Measurements from ENCODE around the gene TBX10. TPM values are rescaled to one million over a fixed set of nuclear protein-coding genes. Genes with fewer than 3 reads are reported as not detected.
A peak's percentile ranks its signal among the peaks of the same experiment; 100 is the strongest.

Gene TBX10
- total and polyA plus RNA-seq, 7 experiments from 2014 or later = not detected

- H3K27me3 Mint-ChIP-seq = peaks cover 0 to 27% (median 0%) of the 10 kb centered on the region in 5 donors
- H3K4me1 ChIP-seq (ENCODE audit: control insufficient read depth in 2 of 2, insufficient read depth in 2 of 2, low read length in 2 of 2) = peaks cover 9 to 18% of the 10 kb centered on the region in 2 donors
- peak; percentile 51 to 86 (median 62) for DNase-seq
- no peaks in the 10 kb centered on the region for H3K36me3 ChIP-seq (ENCODE audit: control insufficient read depth in 2 of 3, insufficient read depth in 3 of 3, low read length in 3 of 3)
- peaks cover 0 to 21% (median 0%) of the 10 kb centered on the region in 5 donors for H3K36me3 Mint-ChIP-seq
- peak within 1 kb of the TSS; percentile 77 for H3K27ac ChIP-seq (ENCODE audit: low read depth, low read length)
- ATAC-seq = peak; percentile 86
- peak within 1 kb of the TSS; percentile 69 for H3K4me3 ChIP-seq (ENCODE audit: low read length)
- H3K4me1 Mint-ChIP-seq = peaks cover 37 to 55% (median 44%) of the 10 kb centered on the region in 7 donors
- no peaks in the 10 kb centered on the region for H3K27me3 ChIP-seq (ENCODE audit: control insufficient read depth in 2 of 2, insufficient read depth in 2 of 2, low read length in 2 of 2)
- peak within 1 kb of the TSS; percentile 79 to 98 (median 92) for H3K4me3 Mint-ChIP-seq
- ChIA-PET POLR2A (interaction anchor here (1.2 to 2.5 kb wide), 5 partner anchors 9 to 344 kb away, joined by 3 to 16 read pairs (median 12); partner anchors contain the start of gene NUDT8), CTCF (interaction anchor here (0.6 kb wide), 1 partner anchor 326 kb away, joined by 3 read pairs; no protein-coding TSS in a partner anchor)
- H3K27ac Mint-ChIP-seq = peak within 1 kb of the TSS; percentile 78 to 93 (median 90)
- H3K9me3 ChIP-seq (ENCODE audit: control insufficient read depth in 2 of 3, low read length in 3 of 3) = no peaks in the 10 kb centered on the region
- peaks cover 0 to 2% (median 0%) of the 10 kb centered on the region in 11 donors for H3K9me3 Mint-ChIP-seq
- intact Hi-C loops (cut with micrococcal nuclease) = loop anchor here (1.0 to 2.0 kb wide), 4 partner anchors 23 to 75 kb away; partner anchors contain the start of genes NDUFV1 (in 2 of the 2) and CDK2AP2 (in 1 of the 2)
These were observed 56.0 kb downstream of the TBX10 start, which contains the start of gene GSTP1 for GRCh38 chr11:67583247-67584204. Gene GSTP1, plus strand, starts transcription at chr11:67583812. Its CDS starts 32 bp downstream, at chr11:67583844.

GRCh38 chr11:67582011-67582410 lies 57.6 kb downstream of the TBX10 start:
- ChIA-PET CTCF (no interaction called here), POLR2A (interaction anchor here (0.6 to 2.4 kb wide), 4 partner anchors 10 to 463 kb away, joined by 3 to 12 read pairs (median 3); partner anchors contain the start of gene KDM2A)
- H3K27ac ChIP-seq (ENCODE audit: low read depth, low read length) = no peak overlapping the region
- Mint-ChIP-seq H3K27ac (peak overlapping the region in 4 of 9 donors; percentile 32 to 85 (median 80)), H3K27me3 (peaks cover 0 to 27% (median 0%) of the 10 kb centered on the region in 5 donors), H3K9me3 (peaks cover 0 to 2% (median 0%) of the 10 kb centered on the region in 11 donors), H3K4me3 (peak overlapping the region in 8 of 10 donors; percentile 79 to 98 (median 84)), H3K4me1 (peaks cover 37 to 55% (median 43%) of the 10 kb centered on the region in 7 donors), H3K36me3 (peaks cover 0 to 15% (median 0%) of the 10 kb centered on the region in 5 donors)
- no peak for DNase-seq
- no peaks in the 10 kb centered on the region for H3K9me3 ChIP-seq (ENCODE audit: control insufficient read depth in 2 of 3, low read length in 3 of 3)
- no peak for ATAC-seq
- H3K27me3 ChIP-seq (ENCODE audit: control insufficient read depth in 2 of 2, insufficient read depth in 2 of 2, low read length in 2 of 2) = no peaks in the 10 kb centered on the region
- H3K4me3 ChIP-seq (ENCODE audit: low read length) = no peak overlapping the region
- no peaks in the 10 kb centered on the region for H3K36me3 ChIP-seq (ENCODE audit: control insufficient read depth in 2 of 3, insufficient read depth in 3 of 3, low read length in 3 of 3)
- H3K4me1 ChIP-seq (ENCODE audit: control insufficient read depth in 2 of 2, insufficient read depth in 2 of 2, low read length in 2 of 2) = peaks cover 9 to 18% of the 10 kb centered on the region in 2 donors
- intact Hi-C loops (cut with micrococcal nuclease) = loop anchor here (2.0 kb wide), 2 partner anchors 33 to 73 kb away; partner anchors contain the start of gene CDK2AP2 (in 1 of the 2)

GRCh38 chr11:67581469-67581868 lies 58.1 kb downstream of the TBX10 start:
- H3K4me3 Mint-ChIP-seq = peak overlapping the region in 2 of 10 donors; percentile 9 to 38
- intact Hi-C loops (cut with micrococcal nuclease) = no loop called here
- H3K27me3 Mint-ChIP-seq = peaks cover 3 to 27% (median 4%) of the 10 kb centered on the region in 5 donors
- H3K4me3 ChIP-seq (ENCODE audit: low read length) = no peak overlapping the region
- peaks cover 0 to 10% (median 0%) of the 10 kb centered on the region in 5 donors for H3K36me3 Mint-ChIP-seq
- H3K27ac ChIP-seq (ENCODE audit: low read depth, low read length) = no peak overlapping the region
- no peaks in the 10 kb centered on the region for H3K27me3 ChIP-seq (ENCODE audit: control insufficient read depth in 2 of 2, insufficient read depth in 2 of 2, low read length in 2 of 2)
- H3K4me1 ChIP-seq (ENCODE audit: control insufficient read depth in 2 of 2, insufficient read depth in 2 of 2, low read length in 2 of 2) = peaks cover 9 to 18% of the 10 kb centered on the region in 2 donors
- H3K9me3 Mint-ChIP-seq = peaks cover 0 to 2% (median 0%) of the 10 kb centered on the region in 11 donors
- ATAC-seq (no peak), DNase-seq (no peak)
- H3K9me3 ChIP-seq (ENCODE audit: control insufficient read depth in 2 of 3, low read length in 3 of 3) = no peaks in the 10 kb centered on the region
- H3K27ac Mint-ChIP-seq = no peak overlapping the region
- peaks cover 37 to 51% (median 40%) of the 10 kb centered on the region in 7 donors for H3K4me1 Mint-ChIP-seq
- ChIA-PET CTCF (no interaction called here), POLR2A (no interaction called here)
- no peaks in the 10 kb centered on the region for H3K36me3 ChIP-seq (ENCODE audit: control insufficient read depth in 2 of 3, insufficient read depth in 3 of 3, low read length in 3 of 3)

Other genes with a start within 250 kb of the TBX10 start
- gene RAD9A, start 247.8 kb downstream of the TBX10 start, total RNA-seq = 10 to 100 TPM; 25.6 to 48.0 (median 45.0) TPM
- gene RAD9A, start 247.8 kb downstream of the TBX10 start, polyA plus RNA-seq = 1 to 10 TPM; 6.3 to 7.2 TPM
- gene PPP1CA, start 237.9 kb downstream of the TBX10 start, total RNA-seq = 100 to 1,000 TPM in 4 of 5 experiments, 10 to 100 TPM in 1; 83.0 to 339 (median 122) TPM
- gene PPP1CA, start 237.9 kb downstream of the TBX10 start, polyA plus RNA-seq = 100 to 1,000 TPM; 350 to 363 TPM
- gene TBC1D10C, start 235.7 kb downstream of the TBX10 start, total RNA-seq = 100 to 1,000 TPM; 243 to 425 (median 346) TPM
- gene TBC1D10C, start 235.7 kb downstream of the TBX10 start, polyA plus RNA-seq = 100 to 1,000 TPM; 225 to 366 TPM
- 10 to 100 TPM in 2 of 5 experiments, 1 to 10 TPM in 2, under 1 TPM in 1; 0.53 to 14.2 (median 5.1) TPM for gene CARNS1, start 224.1 kb downstream of the TBX10 start, total RNA-seq
- gene CARNS1, start 224.1 kb downstream of the TBX10 start, polyA plus RNA-seq = 1 to 10 TPM in 1 of 2 donors, under 1 TPM in 1; 0.97 to 1.4 TPM
- 10 to 100 TPM; 61.9 to 83.9 (median 77.7) TPM for gene RPS6KB2, start 211.3 kb downstream of the TBX10 start, total RNA-seq
- 10 to 100 TPM; 45.2 to 46.6 TPM for gene RPS6KB2, start 211.3 kb downstream of the TBX10 start, polyA plus RNA-seq
- gene PTPRCAP, start 202.1 kb downstream of the TBX10 start, total RNA-seq = 100 to 1,000 TPM; 134 to 357 (median 194) TPM
- gene PTPRCAP, start 202.1 kb downstream of the TBX10 start, polyA plus RNA-seq = 100 to 1,000 TPM; 498 to 670 TPM
- 100 to 1,000 TPM in 1 of 5 experiments, 10 to 100 TPM in 4; 15.6 to 311 (median 28.5) TPM for gene CORO1B, start 196.3 kb downstream of the TBX10 start, total RNA-seq
- 10 to 100 TPM; 21.3 to 40.8 TPM for gene CORO1B, start 196.3 kb downstream of the TBX10 start, polyA plus RNA-seq
- gene GPR152, start 187.0 kb downstream of the TBX10 start, total RNA-seq = not detected
- 1 to 10 TPM; 1.4 to 1.5 TPM for gene GPR152, start 187.0 kb downstream of the TBX10 start, polyA plus RNA-seq
- 10 to 100 TPM in 2 of 5 experiments, 1 to 10 TPM in 3; 2.5 to 17.1 (median 3.4) TPM for gene CABP4, start 184.4 kb downstream of the TBX10 start, total RNA-seq
- 1 to 10 TPM; 1.2 to 2.3 TPM for gene CABP4, start 184.4 kb downstream of the TBX10 start, polyA plus RNA-seq
- gene TMEM134, start 170.5 kb downstream of the TBX10 start, total RNA-seq = 10 to 100 TPM; 52.4 to 94.6 (median 70.6) TPM
- gene TMEM134, start 170.5 kb downstream of the TBX10 start, polyA plus RNA-seq = 100 to 1,000 TPM; 131 to 143 TPM
- gene AIP, start 156.7 kb downstream of the TBX10 start, total RNA-seq = 100 to 1,000 TPM; 107 to 156 (median 137) TPM
- gene AIP, start 156.7 kb downstream of the TBX10 start, polyA plus RNA-seq = 100 to 1,000 TPM; 137 to 205 TPM
- 100 to 1,000 TPM in 3 of 5 experiments, 10 to 100 TPM in 2; 78.9 to 133 (median 112) TPM for gene PITPNM1, start 134.4 kb downstream of the TBX10 start, total RNA-seq
- gene PITPNM1, start 134.4 kb downstream of the TBX10 start, polyA plus RNA-seq = 10 to 100 TPM in 1 of 2 donors, 1 to 10 TPM in 1; 9.5 to 30.8 TPM
- 100 to 1,000 TPM in 1 of 5 experiments, 10 to 100 TPM in 4; 31.0 to 168 (median 61.9) TPM for gene CDK2AP2, start 131.6 kb downstream of the TBX10 start, total RNA-seq
- 10 to 100 TPM; 64.5 to 94.3 TPM for gene CDK2AP2, start 131.6 kb downstream of the TBX10 start, polyA plus RNA-seq
- gene CABP2, start 116.3 kb downstream of the TBX10 start, total RNA-seq = not detected
- gene CABP2, start 116.3 kb downstream of the TBX10 start, polyA plus RNA-seq = not detected
- 100 to 1,000 TPM in 4 of 5 experiments, 10 to 100 TPM in 1; 77.2 to 265 (median 139) TPM for gene GSTP1, start 56.0 kb downstream of the TBX10 start, total RNA-seq
- gene GSTP1, start 56.0 kb downstream of the TBX10 start, polyA plus RNA-seq = 100 to 1,000 TPM; 190 to 202 TPM
- gene NDUFV1, start 32.8 kb downstream of the TBX10 start, total RNA-seq = 100 to 1,000 TPM; 198 to 253 (median 212) TPM
- gene NDUFV1, start 32.8 kb downstream of the TBX10 start, polyA plus RNA-seq = 100 to 1,000 TPM; 111 to 113 TPM
- 10 to 100 TPM in 1 of 5 experiments, 1 to 10 TPM in 4; 3.1 to 10.4 (median 4.0) TPM for gene NUDT8, start 9.8 kb downstream of the TBX10 start, total RNA-seq
- gene NUDT8, start 9.8 kb downstream of the TBX10 start, polyA plus RNA-seq = 1 to 10 TPM; 3.3 to 3.7 TPM
- under 1 TPM in 3 of 5 experiments, not detected in 2; 0.29 to 0.49 (median 0.42) TPM for gene ACY3, start 11.0 kb upstream of the TBX10 start, total RNA-seq
- under 1 TPM in 1 of 2 donors, not detected in 1; 0.57 TPM for gene ACY3, start 11.0 kb upstream of the TBX10 start, polyA plus RNA-seq
- not detected for gene ALDH3B2, start 34.9 kb upstream of the TBX10 start, total RNA-seq
- not detected for gene ALDH3B2, start 34.9 kb upstream of the TBX10 start, polyA plus RNA-seq